HG02642 (cell line): ENCODE results near the gene PET100.

Source experiments
- ATAC-seq: cut with Tn5 transposase; IDR thresholded peaks from one replicate; pipeline ENCODE4 v1.9.1; 2021; ENCODE audit warnings: mild to moderate bottlenecking; ENCODE audit not compliant: unreplicated experiment, poor library complexity

The PET100 gene

DNA sequence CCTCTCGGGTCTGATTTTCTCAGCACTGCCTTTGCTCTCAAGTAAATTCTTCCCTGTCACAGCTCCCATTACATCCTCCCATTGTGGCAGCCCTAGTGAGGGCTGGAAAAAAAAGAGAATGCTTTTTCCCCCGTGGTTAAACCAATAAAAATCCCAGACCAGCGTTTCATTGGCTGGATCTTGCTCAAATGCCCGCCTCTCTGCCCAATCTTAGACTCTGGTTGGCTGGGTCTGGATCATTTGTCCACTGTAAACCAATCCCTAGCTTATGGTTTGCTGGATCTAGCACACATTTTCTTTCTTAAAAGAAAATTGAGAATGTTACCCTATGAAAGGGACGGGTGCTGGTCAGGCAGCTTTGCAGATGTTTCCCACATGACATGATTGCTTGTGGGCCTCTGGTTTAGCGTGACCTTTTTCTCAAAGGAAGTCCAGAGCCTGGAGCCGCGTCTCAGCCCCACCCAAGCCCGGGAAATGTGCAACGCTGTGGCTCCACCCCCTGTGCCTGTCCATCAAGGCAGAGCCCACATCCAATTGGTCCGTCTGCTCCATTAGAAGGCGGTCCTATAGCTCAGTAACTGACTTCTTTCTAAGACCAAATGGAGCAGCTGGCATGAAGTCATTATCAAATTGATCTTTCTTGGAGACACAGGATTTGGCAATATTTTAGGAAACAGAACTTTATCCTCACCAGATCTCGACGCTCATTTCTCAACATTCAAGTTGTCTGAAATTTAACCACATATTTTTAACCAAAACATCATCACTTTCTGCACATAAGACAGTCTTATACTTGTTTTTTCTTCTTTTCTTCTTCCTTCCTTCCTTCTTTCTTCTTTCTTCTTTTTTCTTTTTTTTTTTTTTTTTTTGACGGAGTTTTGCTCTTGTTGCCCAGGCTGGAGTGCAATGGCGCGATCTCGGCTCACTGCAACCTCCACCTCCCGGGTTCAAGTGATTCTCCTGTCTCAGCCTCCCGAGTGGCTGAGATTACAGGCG, 44.7 kb downstream of the PET100 start:
- no peak for ATAC-seq

DNA sequence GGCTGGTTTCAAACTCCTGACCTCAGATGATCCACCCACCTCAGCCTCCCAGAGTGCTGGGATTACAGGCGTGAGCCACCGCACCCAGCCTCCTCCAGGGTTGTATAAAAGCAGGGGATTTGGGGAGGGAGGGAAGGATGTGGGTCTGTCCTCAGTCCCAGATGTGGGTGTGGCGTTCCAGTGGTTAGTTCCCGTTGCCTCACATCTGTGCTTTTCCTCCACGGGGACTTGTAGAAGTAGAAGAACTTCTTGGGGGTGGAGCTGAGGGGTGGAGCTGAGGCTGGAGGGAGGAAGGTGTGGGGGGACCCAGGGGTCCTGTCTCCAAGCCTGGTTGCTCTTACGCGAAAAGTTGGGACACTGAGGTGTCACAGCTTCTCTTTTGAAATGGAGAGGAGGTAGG, 46.8 kb downstream of the PET100 start:
- no peak for ATAC-seq

DNA sequence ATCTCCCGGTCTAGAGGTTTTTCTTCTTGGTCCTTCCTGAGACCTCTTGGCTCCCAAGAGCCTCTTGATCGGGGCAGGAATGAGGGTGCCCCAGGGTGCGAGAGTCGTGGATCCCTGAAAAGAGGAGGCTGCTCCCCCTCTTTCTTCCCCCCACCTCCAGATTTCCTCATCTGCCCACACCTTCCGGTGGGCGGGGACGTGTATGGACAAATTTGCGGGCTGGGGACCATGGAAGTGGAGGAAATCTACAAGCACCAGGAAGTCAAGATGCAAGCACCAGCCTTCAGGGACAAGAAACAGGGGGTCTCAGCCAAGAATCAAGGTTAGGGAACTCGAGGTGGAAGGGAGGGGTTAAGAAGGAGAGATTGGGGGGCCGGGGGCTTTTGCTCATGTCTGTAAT, 47.3 kb downstream of the PET100 start, which contains the start of gene MCEMP1:
TSS of gene MCEMP1 (plus strand) at position 237 of the 400 bp plus-strand sequence. CDS start at position 268, 31 bp downstream.
- ATAC-seq = no peak

DNA sequence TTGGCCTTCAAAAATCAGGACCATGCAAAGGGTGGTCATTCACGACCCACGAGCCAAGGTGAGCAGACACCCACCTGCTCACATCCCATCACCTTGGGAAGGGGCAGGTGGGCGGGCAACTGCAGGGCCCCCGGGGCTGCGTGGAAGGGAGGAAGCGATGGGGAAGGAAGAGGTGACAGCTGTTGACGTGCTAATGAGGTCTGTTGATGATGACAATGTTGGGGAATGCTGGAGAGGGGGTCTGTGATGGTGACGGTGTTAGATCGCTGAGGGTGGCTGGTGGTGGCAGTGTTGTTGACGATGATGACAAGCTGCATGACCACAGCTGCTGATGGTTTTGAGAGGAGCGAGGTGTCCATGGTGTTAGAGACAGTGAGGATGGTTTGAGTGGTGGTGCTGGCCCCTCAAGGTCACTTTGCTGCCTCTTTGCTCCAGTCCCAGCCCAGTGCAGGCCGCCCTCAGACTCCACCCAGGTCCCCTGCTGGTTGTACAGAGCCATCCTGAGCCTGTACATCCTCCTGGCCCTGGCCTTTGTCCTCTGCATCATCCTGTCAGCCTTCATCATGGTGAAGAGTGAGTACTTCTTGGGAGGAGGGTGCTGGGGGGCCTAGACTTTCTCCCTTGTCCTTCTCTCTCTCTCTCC, 48.2 kb downstream of the PET100 start:
- no peak for ATAC-seq

DNA sequence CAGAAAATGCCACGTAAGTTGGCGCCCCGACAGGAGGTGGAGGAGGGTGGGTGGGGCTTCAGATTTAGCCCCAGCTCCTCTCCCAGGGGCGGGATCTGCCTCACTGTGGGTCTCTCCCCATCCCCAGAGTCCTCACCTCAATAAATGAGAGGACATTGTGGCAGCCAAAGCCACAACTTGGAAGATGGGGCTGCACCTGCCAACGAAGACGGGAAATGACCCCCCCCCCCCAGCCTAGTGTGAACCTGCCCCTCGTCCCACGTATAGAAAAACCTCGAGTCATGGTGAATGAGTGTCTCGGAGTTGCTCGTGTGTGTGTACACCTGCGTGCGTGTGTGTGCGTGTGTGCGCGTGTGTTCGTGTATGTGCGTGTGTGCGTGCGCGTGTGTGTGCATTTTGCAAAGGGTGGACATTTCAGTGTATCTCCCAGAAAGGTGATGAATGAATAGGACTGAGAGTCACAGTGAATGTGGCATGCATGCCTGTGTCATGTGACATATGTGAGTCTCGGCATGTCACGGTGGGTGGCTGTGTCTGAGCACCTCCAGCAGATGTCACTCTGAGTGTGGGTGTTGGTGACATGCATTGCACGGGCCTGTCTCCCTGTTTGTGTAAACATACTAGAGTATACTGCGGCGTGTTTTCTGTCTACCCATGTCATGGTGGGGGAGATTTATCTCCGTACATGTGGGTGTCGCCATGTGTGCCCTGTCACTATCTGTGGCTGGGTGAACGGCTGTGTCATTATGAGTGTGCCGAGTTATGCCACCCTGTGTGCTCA, 49.6 kb downstream of the PET100 start:
- ATAC-seq = no peak

DNA sequence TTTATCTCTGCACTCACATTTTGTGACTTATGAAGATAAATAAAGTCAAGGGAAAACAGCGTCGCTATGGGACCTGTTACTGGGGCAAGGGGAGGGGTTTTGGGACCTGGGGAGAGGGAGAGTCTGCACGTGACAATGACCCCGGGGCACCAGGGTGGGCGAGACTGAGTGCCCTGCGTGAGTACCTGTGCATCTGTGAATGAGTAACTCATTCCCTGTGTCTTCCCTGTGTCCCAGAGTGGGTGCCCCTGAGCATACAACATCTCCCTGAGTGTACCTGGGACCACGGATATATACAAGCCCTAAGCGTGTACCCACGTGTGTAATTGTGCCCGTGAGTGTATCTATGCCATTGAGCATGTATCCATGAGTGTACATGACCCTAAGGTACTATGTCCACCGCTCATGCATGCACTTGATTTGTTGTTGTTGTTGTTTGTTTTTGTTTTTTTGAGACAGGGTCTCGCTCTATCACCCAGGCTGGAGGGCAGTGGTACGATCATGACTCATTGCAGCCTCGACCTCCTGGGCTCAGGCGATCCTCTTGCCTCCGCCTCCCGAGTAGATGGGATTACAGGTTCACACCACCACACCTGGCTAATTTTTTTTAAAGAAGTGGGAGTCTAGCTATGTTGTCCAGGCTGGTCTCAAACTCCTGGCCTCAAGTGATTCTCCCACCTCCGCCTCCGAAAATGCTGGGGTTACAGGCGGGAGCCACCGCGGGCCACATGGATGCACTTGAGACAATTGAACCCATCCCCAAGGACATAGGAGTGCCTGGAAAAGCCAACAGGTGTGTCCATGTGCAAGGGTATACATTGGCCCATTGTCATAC, 50.4 kb downstream of the PET100 start:
- no peak for ATAC-seq

DNA sequence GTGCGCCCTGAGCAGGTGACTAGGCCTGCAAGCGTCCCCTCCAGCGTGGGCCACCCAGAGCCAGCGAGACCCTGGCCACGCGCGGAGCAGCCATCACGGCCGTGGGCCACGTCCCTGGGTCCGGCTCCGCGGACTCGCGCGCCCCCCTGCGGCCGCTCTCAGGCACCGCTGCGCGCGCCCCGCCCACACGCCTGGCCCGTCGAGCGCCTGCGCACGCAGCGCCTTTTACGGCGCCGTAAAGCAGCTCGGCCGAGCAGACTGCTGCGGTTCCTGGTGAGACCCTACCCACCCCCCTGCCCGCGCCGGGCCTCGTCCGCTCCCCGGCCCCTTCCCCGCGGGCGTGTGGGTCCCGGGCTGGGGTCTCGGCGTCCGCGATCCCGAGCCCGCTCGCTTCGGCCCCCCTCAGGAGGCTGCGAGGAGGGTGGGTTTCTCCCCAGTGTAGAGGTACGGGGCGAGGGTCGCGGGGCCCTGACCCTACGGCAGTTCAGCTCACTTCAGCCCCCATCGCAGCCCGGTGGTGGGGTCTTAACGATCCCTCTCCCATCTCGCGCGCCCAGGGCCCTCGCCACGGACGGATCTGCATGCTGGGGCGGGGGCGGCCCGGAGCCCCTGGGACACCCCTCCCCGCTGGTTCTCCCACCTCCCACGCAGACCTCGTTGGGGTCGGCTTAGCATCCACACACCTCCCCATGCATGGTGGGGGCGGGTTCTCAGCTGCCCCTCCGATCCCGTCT, 51.2 kb downstream of the PET100 start, which contains the start of gene TRAPPC5:
TSS of gene TRAPPC5 (plus strand) at position 228 of the 734 bp plus-strand sequence. CDS start 1,421 bp downstream, outside the sequence.
- peak; percentile 69 for ATAC-seq
